ENCODE data around the gene GAGE2A. TPM values are rescaled to one million over a fixed set of nuclear protein-coding genes. Genes with fewer than 3 reads are reported as not detected.

GAGE2A gene
- total and polyA plus RNA-seq, 2 of the 8 experiments (the other 6 are each of a cell fraction or from before 2014, with no cell fraction given): not detected

DNA sequence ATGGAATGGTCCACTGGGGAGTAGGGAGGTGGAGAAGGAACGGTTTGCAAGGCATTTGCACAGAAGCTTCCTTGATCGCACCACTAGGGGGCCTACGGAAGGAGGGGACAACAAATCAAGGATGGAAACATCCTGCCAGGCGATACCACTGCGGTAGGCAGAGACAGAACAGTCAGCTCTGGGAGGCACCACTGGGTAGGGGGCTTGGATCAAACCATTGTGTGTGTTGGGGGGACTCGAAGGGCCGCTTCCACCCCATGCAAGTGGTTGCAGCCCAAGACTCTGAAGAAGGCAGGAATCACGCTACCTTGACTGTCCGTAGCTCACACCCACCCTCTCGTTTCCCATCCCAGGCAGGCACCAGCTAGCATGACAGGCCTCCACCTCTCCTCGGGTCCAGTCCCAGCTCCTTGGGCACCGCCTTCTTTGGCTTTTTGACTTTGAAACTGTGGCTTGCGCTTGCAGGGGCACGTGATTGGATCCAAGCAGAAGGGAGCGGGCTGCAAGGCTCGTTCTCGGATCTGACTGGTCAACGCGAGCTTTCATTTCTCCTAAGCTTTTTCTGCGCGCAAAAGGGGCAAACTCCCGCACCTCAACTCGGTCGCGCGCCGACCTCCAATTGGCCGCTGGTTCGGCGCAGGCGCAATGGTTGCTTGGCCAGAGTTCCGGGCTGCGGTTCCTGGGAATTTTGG, 37.9 kb downstream of the GAGE2A start:
- Histone ChIP-seq H2BK12ac (ENCODE audit: low read depth, low read length) (no peak overlapping the region), H3K23ac (ENCODE audit: insufficient read length) (no peak overlapping the region), H2BK120ac (replicated peaks; ENCODE audit: low read depth, low read length) (no peak overlapping the region), H3K9ac (replicated peaks in 1 of 4; ENCODE audit: extremely low read depth in 1 of 4, low read depth in 3 of 4, low read length in 3 of 4) (no peak overlapping the region), H3K27ac (ENCODE audit: low read depth, low read length) (no peak overlapping the region), H3K4me3 (ENCODE audit: extremely low read depth in 1 of 4, insufficient read depth in 2 of 4, low read depth in 3 of 4, low read length in 4 of 4) (no peak overlapping the region), H4K5ac (ENCODE audit: insufficient read length, low read depth, low read length) (no peak overlapping the region), H3K9me3 (ENCODE audit: insufficient read depth in 2 of 2, low read depth in 1 of 2, low read length in 1 of 2) (peaks cover 0 to 9% of the 10 kb centered on the region in 2 experiments; a peak in 2 of 4 replicates), H3K4me2 (ENCODE audit: insufficient read depth in 1 of 2, low read depth in 2 of 2, low read length in 2 of 2) (no peak overlapping the region), H3K4me1 (replicated peaks in 1 of 4; ENCODE audit: control insufficient read depth in 3 of 4, insufficient read depth in 4 of 4, low read length in 3 of 4) (no peaks in the 10 kb centered on the region), H4K8ac (ENCODE audit: extremely low read depth, insufficient read depth, low read length) (no peak overlapping the region; the same call in 1 of the 2 replicates), H4K91ac (replicated peaks; ENCODE audit: insufficient read length, low read length) (no peak overlapping the region), H3K79me2 (ENCODE audit: control insufficient read depth in 1 of 2, insufficient read depth in 2 of 2, low read length in 2 of 2) (no peaks in the 10 kb centered on the region), H3K18ac (ENCODE audit: extremely low read depth, low read length) (no peak overlapping the region), H4K20me1 (replicated peaks in 1 of 2; ENCODE audit: control insufficient read depth in 1 of 2, insufficient read depth in 2 of 2, low read length in 2 of 2) (no peaks in the 10 kb centered on the region), H2AFZ (ENCODE audit: low read length) (no peak overlapping the region), H3K4ac (replicated peaks; ENCODE audit: insufficient read length, low read depth, low read length) (no peak overlapping the region), H3K36me3 (ENCODE audit: control insufficient read depth in 2 of 4, insufficient read depth in 4 of 4, low read length in 3 of 4) (no peaks in the 10 kb centered on the region), H2BK20ac (ENCODE audit: low read length) (no peak overlapping the region), H2AK5ac (ENCODE audit: low read depth, low read length) (no peak overlapping the region), H3K14ac (ENCODE audit: insufficient read length) (no peak overlapping the region), H3K27me3 (replicated peaks in 1 of 4; ENCODE audit: control insufficient read depth in 3 of 4, extremely low read depth in 1 of 4, insufficient read depth in 3 of 4, low read length in 3 of 4) (no peaks in the 10 kb centered on the region), H2BK15ac (ENCODE audit: low read length) (no peak overlapping the region), H3K23me2 (ENCODE audit: low read depth, low read length) (no peaks in the 10 kb centered on the region), H3K56ac (replicated peaks; ENCODE audit: insufficient read length, low read depth, low read length) (no peak overlapping the region), H3K79me1 (ENCODE audit: low read depth, low read length) (no peaks in the 10 kb centered on the region), H2BK5ac (ENCODE audit: low read depth, low read length) (no peak overlapping the region)
- DNase-seq (ENCODE audit: low read depth in 1 of 2, low spot score in 2 of 2) (peak in 1 of 2 experiments; percentile 47), FAIRE-seq (peak; percentile 57)
- WGBS, 2 experiments (ENCODE audit: extremely low coverage in 1 of 2, insufficient coverage in 1 of 2, insufficient read length in 1 of 2, insufficient replicate concordance in 2 of 2, low coverage in 1 of 2, low lambda C conversion rate in 2 of 2, missing lambda C conversion rate in 1 of 2): 80% methylated on average over 6 of the region's 33 CpGs; no CpG with 5 or more reads in 1 of the 2 experiments
- ChIA-PET CTCF (ENCODE audit: partially characterized antibody) (interaction anchor here (0.7 to 1.1 kb wide), 4 partner anchors 8 to 28 kb away, joined by 3 to 5 read pairs (median 4); no protein-coding TSS in a partner anchor), POLR2A (ENCODE audit: partially characterized antibody) (no interaction called here)
- TF ChIP-seq CHD1 (IDR thresholded peaks at IDR 0.05; ENCODE audit: low read depth, low read length): peak; percentile 69; the same call in 1 of the 2 replicates

Data from H1 (cell line).